A549 (cell line): ENCODE results near the gene PDE4C. TPM values are rescaled to one million over a fixed set of nuclear protein-coding genes. Genes with fewer than 3 reads are reported as not detected.

Experiments used
- ATAC-seq, 2 experiments: fragments of 200-7000 bp in 1 of 2; fragments of >200 bp in 1 of 2; cut with Nextera tagmentation in 1 of 2; cut with Tn5 transposase in 1 of 2; 3 replicates each; pipeline versions ENCODE4 v1.8.0 to v1.9.1; 2018 to 2020; ENCODE audit warnings: mild to moderate bottlenecking in 1 of 2, moderate library complexity in 1 of 2
- CTCF ChIA-PET: fragments of 300-600 bp; sonication (Branson Sonifier 250); formaldehyde crosslinking; extraction: SDS; loops from one replicate; lab custom pipeline; 2021; ENCODE audit warnings: antibody characterized with exemption, inconsistent platforms; lab: Yijun Ruan, JAX
- POLR2A ChIA-PET: fragments of 350-600 bp; formaldehyde crosslinking; extraction: SDS; loops from one replicate; lab custom pipeline; 2021; ENCODE audit warnings: antibody characterized with exemption, inconsistent platforms; lab: Yijun Ruan, JAX
- DNase-seq, 2 experiments: peaks; one replicate each; pipeline versions ENCODE4 v3.0.0 to v3.0.0-alpha.2; 2011 to 2016; ENCODE audit warnings: low read depth in 1 of 2, low spot score in 1 of 2
- FAIRE-seq: peaks from 2 replicates; lab custom pipeline; 2011; peaks lifted over from hg19 to GRCh38; lab: Jason Lieb, UNC
- H3K27ac ChIP-seq, 2 experiments: fragments of >200 bp; sonication (Bioruptor Twin); formaldehyde crosslinking; 3 replicates each; pipeline ENCODE4 v1.5.1; 2016 to 2017
- H3K4me1 ChIP-seq: fragments of >200 bp; sonication (Bioruptor Twin); formaldehyde crosslinking; 3 replicates; pipeline ENCODE4 v1.6.1; 2016
- H3K4me2 ChIP-seq: fragments of >200 bp; sonication (Bioruptor Twin); formaldehyde crosslinking; 3 replicates; pipeline ENCODE4 v1.6.1; 2016
- H3K4me3 ChIP-seq: fragments of >200 bp; sonication (Bioruptor Twin); formaldehyde crosslinking; 3 replicates; pipeline ENCODE4 v1.5.1; 2016
- H3K9me3 ChIP-seq: fragments of >200 bp; sonication (Bioruptor Twin); formaldehyde crosslinking; 3 replicates; pipeline ENCODE4 v1.6.1; 2016
- ATOH8 ChIP-seq: fragments of 250-450 bp; sonication (Bioruptor Pico); IDR thresholded peaks from 2 replicates; pipeline ENCODE4 v1.5.0; 2020; ENCODE audit warnings: low read depth, mild to moderate bottlenecking, moderate library complexity
- BHLHE40 ChIP-seq: IDR thresholded peaks from 2 replicates; pipeline ENCODE4 v1.6.1; 2012; ENCODE audit warnings: low read depth, low read length, inconsistent platforms
- CBX8 ChIP-seq: fragments of 200-600 bp; sonication (generic); IDR thresholded peaks from 2 replicates; pipeline ENCODE4 v1.6.1; 2016
- CHD2 ChIP-seq: fragments of 150-350 bp; IDR thresholded peaks from 2 replicates; pipeline ENCODE4 v1.6.1; 2014; ENCODE audit warnings: low read length; ENCODE audit not compliant: partially characterized antibody
- ESRRA ChIP-seq: fragments of 150-350 bp; IDR thresholded peaks from 2 replicates; pipeline ENCODE4 v1.6.1; 2014; ENCODE audit warnings: mild to moderate bottlenecking, low read length, borderline replicate concordance
- FOSL2 ChIP-seq, 2 experiments: fragments of 450-650 bp in 1 of 2; fragments of >200 bp in 1 of 2; sonication (Bioruptor Twin) in 1 of 2; formaldehyde crosslinking; IDR thresholded peaks; 2 replicates each; pipeline versions ENCODE4 v1.5.0 to v1.6.1; 2016 to 2020; ENCODE audit warnings: mild to moderate bottlenecking in 1 of 2, moderate library complexity in 1 of 2
- GATA3 ChIP-seq: IDR thresholded peaks from 2 replicates; pipeline ENCODE4 v1.6.1; 2012; ENCODE audit warnings: borderline replicate concordance
- HMGXB4 ChIP-seq: fragments of 250-450 bp; sonication (Bioruptor Pico); IDR thresholded peaks from 2 replicates; pipeline ENCODE4 v1.5.0; 2021; ENCODE audit warnings: mild to moderate bottlenecking, moderate library complexity, borderline replicate concordance
- HOXB5 ChIP-seq: fragments of 250-450 bp; sonication (Bioruptor Pico); IDR thresholded peaks from 2 replicates; pipeline ENCODE4 v1.5.0; 2020; ENCODE audit warnings: mild to moderate bottlenecking, moderate library complexity
- KDM1A ChIP-seq: fragments of 200-600 bp; sonication (generic); IDR thresholded peaks from 2 replicates; pipeline ENCODE4 v1.6.1; 2016; ENCODE audit warnings: low read depth, mild to moderate bottlenecking
- KDM5A ChIP-seq: fragments of 200-600 bp; sonication (generic); IDR thresholded peaks from 2 replicates; pipeline ENCODE4 v1.6.1; 2016; ENCODE audit warnings: antibody characterized with exemption, mild to moderate bottlenecking
- MAZ ChIP-seq: fragments of 150-350 bp; IDR thresholded peaks from 2 replicates; pipeline ENCODE4 v1.6.1; 2014; ENCODE audit warnings: antibody characterized with exemption, low read depth, low read length, borderline replicate concordance
- MYC ChIP-seq: IDR thresholded peaks from 2 replicates; pipeline ENCODE4 v1.6.1; 2012; ENCODE audit warnings: mild to moderate bottlenecking, inconsistent platforms, low read length, improper control_type of control experiment, borderline replicate concordance
- PBX3 ChIP-seq: IDR thresholded peaks from 2 replicates; pipeline ENCODE4 v1.6.1; 2012
- POLR2A ChIP-seq: IDR thresholded peaks from 2 replicates; pipeline ENCODE4 v1.6.1; 2012; ENCODE audit warnings: mild to moderate bottlenecking, low read length
- RAD21 ChIP-seq, 2 experiments: fragments of >200 bp in 1 of 2; sonication (Bioruptor Twin) in 1 of 2; formaldehyde crosslinking in 1 of 2; IDR thresholded peaks in 1 of 2; conservative IDR thresholded peaks in 1 of 2; 2 replicates in 1 of 2; 3 replicates in 1 of 2; pipeline ENCODE4 v1.6.1; 2012 to 2018; ENCODE audit warnings: inconsistent platforms in 1 of 2
- RARB ChIP-seq: fragments of 250-450 bp; sonication (Bioruptor Pico); IDR thresholded peaks from 2 replicates; pipeline ENCODE4 v1.8.0; 2021; ENCODE audit warnings: mild to moderate bottlenecking, moderate library complexity
- RFX5 ChIP-seq: fragments of 450-650 bp; IDR thresholded peaks from 2 replicates; pipeline ENCODE4 v1.7.1; 2014; ENCODE audit warnings: antibody characterized with exemption, mild to moderate bottlenecking, moderate library complexity
- RNF2 ChIP-seq: fragments of 200-600 bp; sonication (generic); IDR thresholded peaks from 2 replicates; pipeline ENCODE4 v1.6.1; 2016; ENCODE audit warnings: low read depth, mild to moderate bottlenecking, antibody characterized with exemption, moderate library complexity, borderline replicate concordance
- TP53 ChIP-seq: fragments of 250-450 bp; sonication (Bioruptor Pico); IDR thresholded peaks from 2 replicates; pipeline ENCODE4 v1.5.0; 2021; ENCODE audit warnings: mild to moderate bottlenecking, moderate library complexity
- ZFP36 ChIP-seq: fragments of 450-650 bp; IDR thresholded peaks from 2 replicates; pipeline ENCODE4 v1.6.1; 2014; ENCODE audit warnings: borderline replicate concordance; ENCODE audit not compliant: partially characterized antibody
- ZNF302 ChIP-seq: fragments of 250-450 bp; sonication (Bioruptor Pico); IDR thresholded peaks from 2 replicates; pipeline ENCODE4 v1.9.0; 2021; ENCODE audit warnings: inconsistent platforms, mild to moderate bottlenecking, moderate library complexity
- WGBS: methylation state at CpG from one replicate; pipeline ENCODE4 v1.1.6; 2017; ENCODE audit errors: missing lambda C conversion rate; 5-methylcytosine and 5-hydroxymethylcytosine counted together
- polyA plus RNA-seq, 4 experiments: library from polyadenylated mRNA; depleted of rRNA in 3 of 4; stranded (reverse); fragments of >200 nt; fragmentation: RNase III in 1 of 4; extraction: RNeasy Plus Mini Kit Qiagen cat#74134 plus additional on column Dnase treatment in 1 of 4; gene quantifications; 2 replicates in 3 of 4; 3 replicates in 1 of 4; pipeline ENCODE4 v1.2.3, GENCODE V29; 2011 to 2017
- TF ChIP-seq, protein P1 (sequence below): fragments of 150-350 bp; IDR thresholded peaks from 2 replicates; pipeline ENCODE4 v1.6.1; 2014; ENCODE audit warnings: low read depth, mild to moderate bottlenecking, low read length
- TF ChIP-seq, protein P2 (sequence below): fragments of >200 bp; sonication (Bioruptor Twin); formaldehyde crosslinking; IDR thresholded peaks from 3 replicates; pipeline ENCODE4 v1.5.1; 2016

PDE4C gene
- polyA plus RNA-seq, 2 of the 4 experiments (the other 2 are of a cell fraction) = 0.25 to 0.65 TPM

GRCh38 chr19:18254546-18255503 lies 28.6 kb upstream of the PDE4C start:
- Histone ChIP-seq H3K4me2 (no peak overlapping the region), H3K27ac (no peak overlapping the region), H3K4me3 (no peak overlapping the region), H3K4me1 (no peaks in the 10 kb centered on the region), H3K9me3 (no peaks in the 10 kb centered on the region)
- 30% methylated on average over 12 of the region's 24 CpGs for WGBS
- no peak for ATAC-seq
- DNase-seq = no peak
- FAIRE-seq = no peak
- ChIA-PET CTCF (interaction anchor here (0.6 to 7.6 kb wide), 12 partner anchors 9 to 86 kb away, joined by 3 to 86 read pairs (median 10); partner anchors contain the start of genes MPV17L2 and RAB3A), POLR2A (interaction anchor here (0.7 to 0.9 kb wide), 2 partner anchors 27 kb away, joined by 3 read pairs; partner anchors contain the start of gene JUND)
- TF ChIP-seq ZFP36 = no peak
- TF ChIP-seq CHD2 = no peak
- TF ChIP-seq KDM1A = no peak
- no peak for TF ChIP-seq MYC
- TF ChIP-seq RFX5 = no peak
- TF ChIP-seq, protein P1, sequence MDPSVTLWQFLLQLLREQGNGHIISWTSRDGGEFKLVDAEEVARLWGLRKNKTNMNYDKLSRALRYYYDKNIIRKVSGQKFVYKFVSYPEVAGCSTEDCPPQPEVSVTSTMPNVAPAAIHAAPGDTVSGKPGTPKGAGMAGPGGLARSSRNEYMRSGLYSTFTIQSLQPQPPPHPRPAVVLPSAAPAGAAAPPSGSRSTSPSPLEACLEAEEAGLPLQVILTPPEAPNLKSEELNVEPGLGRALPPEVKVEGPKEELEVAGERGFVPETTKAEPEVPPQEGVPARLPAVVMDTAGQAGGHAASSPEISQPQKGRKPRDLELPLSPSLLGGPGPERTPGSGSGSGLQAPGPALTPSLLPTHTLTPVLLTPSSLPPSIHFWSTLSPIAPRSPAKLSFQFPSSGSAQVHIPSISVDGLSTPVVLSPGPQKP = no peak
- TF ChIP-seq ZNF302 (CRISPR knock-in tag) = no peak
- TF ChIP-seq ATOH8 (CRISPR knock-in tag) = no peak
- no peak for TF ChIP-seq RAD21 (conservative IDR thresholded peaks at IDR 0.05 in 1 of 2, IDR thresholded peaks at IDR 0.05 in 1 of 2)
- no peak for TF ChIP-seq MAZ
- no peak for TF ChIP-seq ESRRA
- no peak for TF ChIP-seq GATA3
- TF ChIP-seq FOSL2 (IDR thresholded peaks at IDR 0.05) = no peak
- no peak for TF ChIP-seq FOSL2 (CRISPR knock-in tag; IDR thresholded peaks at IDR 0.05)
- TF ChIP-seq CBX8 = no peak
- no peak for TF ChIP-seq POLR2A

DNA sequence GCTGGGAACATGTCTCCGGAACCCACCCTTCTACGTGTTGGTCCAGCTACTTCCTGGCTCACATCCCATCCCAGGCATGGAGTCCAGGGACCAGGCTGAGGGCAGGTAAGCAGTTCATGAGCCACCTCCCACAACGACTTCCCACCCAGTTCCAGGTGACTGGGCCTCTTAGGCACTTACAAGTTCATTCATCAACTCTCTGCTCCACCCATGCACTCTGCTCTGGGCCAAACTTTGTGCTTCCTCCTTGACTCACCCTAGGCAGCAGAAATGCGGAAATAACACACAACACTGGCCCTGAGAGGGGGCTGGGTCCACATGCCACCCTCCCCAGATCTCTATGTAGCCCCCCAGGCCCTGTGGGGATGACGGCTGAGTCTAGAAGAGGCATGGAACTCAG lies 27.5 kb upstream of the PDE4C start:
- 15% methylated on average over 3 of the region's 5 CpGs for WGBS
- ATAC-seq (no peak), FAIRE-seq (no peak), DNase-seq (no peak)
- H3K27ac ChIP-seq = no peak overlapping the region
- no peaks in the 10 kb centered on the region for H3K4me1 ChIP-seq
- POLR2A ChIA-PET = interaction anchor here (0.9 kb wide), 1 partner anchor 28 kb away, joined by 3 read pairs; the partner anchor contains the start of gene JUND
- no peak overlapping the region for H3K4me3 ChIP-seq
- H3K4me2 ChIP-seq = no peak overlapping the region
- TF ChIP-seq TP53 (CRISPR knock-in tag) = no peak
- no peak for TF ChIP-seq RAD21 (conservative IDR thresholded peaks at IDR 0.05 in 1 of 2, IDR thresholded peaks at IDR 0.05 in 1 of 2)
- no peak for TF ChIP-seq RARB (CRISPR knock-in tag)
- no peak for TF ChIP-seq ZFP36
- TF ChIP-seq HOXB5 (CRISPR knock-in tag) = no peak
- TF ChIP-seq GATA3 = no peak
- no peak for TF ChIP-seq RNF2
- no peak for TF ChIP-seq PBX3
- no peak for TF ChIP-seq BHLHE40
- no peak for TF ChIP-seq KDM5A
- no peak for TF ChIP-seq HMGXB4 (CRISPR knock-in tag)
- TF ChIP-seq, protein P2, sequence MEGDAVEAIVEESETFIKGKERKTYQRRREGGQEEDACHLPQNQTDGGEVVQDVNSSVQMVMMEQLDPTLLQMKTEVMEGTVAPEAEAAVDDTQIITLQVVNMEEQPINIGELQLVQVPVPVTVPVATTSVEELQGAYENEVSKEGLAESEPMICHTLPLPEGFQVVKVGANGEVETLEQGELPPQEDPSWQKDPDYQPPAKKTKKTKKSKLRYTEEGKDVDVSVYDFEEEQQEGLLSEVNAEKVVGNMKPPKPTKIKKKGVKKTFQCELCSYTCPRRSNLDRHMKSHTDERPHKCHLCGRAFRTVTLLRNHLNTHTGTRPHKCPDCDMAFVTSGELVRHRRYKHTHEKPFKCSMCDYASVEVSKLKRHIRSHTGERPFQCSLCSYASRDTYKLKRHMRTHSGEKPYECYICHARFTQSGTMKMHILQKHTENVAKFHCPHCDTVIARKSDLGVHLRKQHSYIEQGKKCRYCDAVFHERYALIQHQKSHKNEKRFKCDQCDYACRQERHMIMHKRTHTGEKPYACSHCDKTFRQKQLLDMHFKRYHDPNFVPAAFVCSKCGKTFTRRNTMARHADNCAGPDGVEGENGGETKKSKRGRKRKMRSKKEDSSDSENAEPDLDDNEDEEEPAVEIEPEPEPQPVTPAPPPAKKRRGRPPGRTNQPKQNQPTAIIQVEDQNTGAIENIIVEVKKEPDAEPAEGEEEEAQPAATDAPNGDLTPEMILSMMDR = no peak
- no peaks in the 10 kb centered on the region for H3K9me3 ChIP-seq
- CTCF ChIA-PET = interaction anchor here (1.5 to 7.6 kb wide), 13 partner anchors 9 to 143 kb away, joined by 3 to 86 read pairs (median 14); partner anchors contain the start of genes MPV17L2 and RAB3A
